ENCODE data around the gene SLC22A23.

Gene SLC22A23

DNA sequence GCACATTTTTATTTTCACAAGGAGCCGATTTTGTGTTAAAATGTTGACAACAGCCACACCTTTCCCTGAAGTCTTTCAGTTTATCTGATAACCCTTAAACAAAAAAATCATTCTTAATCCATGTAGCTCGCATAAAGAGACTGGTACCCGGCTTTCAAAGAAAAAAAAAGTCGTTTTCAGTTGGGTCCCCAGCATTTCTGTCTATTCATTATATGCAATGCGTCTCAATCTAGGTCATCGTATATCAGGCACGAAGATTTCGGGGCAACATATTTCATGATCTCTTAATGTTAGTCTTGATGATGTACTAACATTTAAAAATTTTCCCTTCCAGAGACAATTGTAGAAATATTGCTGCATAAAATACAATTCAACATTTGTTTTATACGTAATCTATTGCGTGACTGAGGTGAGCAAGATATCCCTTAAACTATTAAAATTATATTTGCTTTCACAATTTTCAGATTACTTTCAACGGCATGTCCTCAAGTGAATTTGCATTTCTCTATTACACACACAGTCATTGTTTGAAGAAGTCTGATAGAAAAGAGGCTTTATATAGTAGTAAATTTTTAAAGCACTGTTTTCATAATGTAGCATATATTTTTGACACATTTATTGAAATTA lies 226.5 kb downstream of the SLC22A23 start:
- no peak overlapping the region for H3K4ac ChIP-seq (ENCODE audit: low read depth in 1 of 2, low read length in 2 of 2)
- H3K18ac ChIP-seq (ENCODE audit: low read depth in 1 of 2, low read length in 2 of 2): no peak overlapping the region
- no peak overlapping the region for H4K91ac ChIP-seq (ENCODE audit: low read length)
- no peak overlapping the region for H2AK5ac ChIP-seq (ENCODE audit: low read length, severe bottlenecking)
- WGBS: 17% methylated on average over 4 of the region's 11 CpGs
- no peak overlapping the region for H2BK120ac ChIP-seq (ENCODE audit: low read depth, low read length)
- no peak overlapping the region for H4K8ac ChIP-seq (ENCODE audit: low read length)
- peaks cover 46 to 88% of the 10 kb centered on the region in 2 experiments for H3K27me3 ChIP-seq (ENCODE audit: control insufficient read depth in 1 of 2, insufficient read depth in 1 of 2, low read length in 2 of 2)
- DNase-seq: no peak
- H3K4me1 ChIP-seq (ENCODE audit: control insufficient read depth, insufficient read depth, low read depth, low read length): peaks cover 34% of the 10 kb centered on the region
- peak overlapping the region in 1 of 2 experiments; percentile 77 for H3K4me3 ChIP-seq (ENCODE audit: insufficient read depth in 1 of 2, low read depth in 1 of 2, low read length in 2 of 2)
- H2AFZ ChIP-seq (ENCODE audit: low read depth, low read length): no peak overlapping the region
- no peaks in the 10 kb centered on the region for H3K9me3 ChIP-seq (ENCODE audit: control insufficient read depth, low read length)
- H3K23ac ChIP-seq (ENCODE audit: low read length in 2 of 2): no peak overlapping the region
- H3K27ac ChIP-seq (ENCODE audit: low read length, poor library complexity, severe bottlenecking): no peak overlapping the region
- no peak overlapping the region for H2BK5ac ChIP-seq (ENCODE audit: low read depth, low read length, poor library complexity, severe bottlenecking)
- H3K9ac ChIP-seq (ENCODE audit: low read length): no peak overlapping the region
- H3K79me1 ChIP-seq (replicated peaks; ENCODE audit: low read length, poor library complexity, severe bottlenecking): peaks cover 6% of the 10 kb centered on the region
- no peak overlapping the region for H3K4me2 ChIP-seq (ENCODE audit: low read length, poor library complexity, severe bottlenecking)
- H2BK15ac ChIP-seq (ENCODE audit: low read depth, poor library complexity, severe bottlenecking): no peak overlapping the region
- no peak overlapping the region for H3K14ac ChIP-seq (ENCODE audit: low read length in 2 of 2)
- no peak overlapping the region for H2BK12ac ChIP-seq (ENCODE audit: low read length in 2 of 2)
- no peaks in the 10 kb centered on the region for H3K36me3 ChIP-seq (ENCODE audit: control insufficient read depth in 1 of 2, insufficient read depth in 2 of 2, low read depth in 1 of 2, low read length in 2 of 2)

DNA sequence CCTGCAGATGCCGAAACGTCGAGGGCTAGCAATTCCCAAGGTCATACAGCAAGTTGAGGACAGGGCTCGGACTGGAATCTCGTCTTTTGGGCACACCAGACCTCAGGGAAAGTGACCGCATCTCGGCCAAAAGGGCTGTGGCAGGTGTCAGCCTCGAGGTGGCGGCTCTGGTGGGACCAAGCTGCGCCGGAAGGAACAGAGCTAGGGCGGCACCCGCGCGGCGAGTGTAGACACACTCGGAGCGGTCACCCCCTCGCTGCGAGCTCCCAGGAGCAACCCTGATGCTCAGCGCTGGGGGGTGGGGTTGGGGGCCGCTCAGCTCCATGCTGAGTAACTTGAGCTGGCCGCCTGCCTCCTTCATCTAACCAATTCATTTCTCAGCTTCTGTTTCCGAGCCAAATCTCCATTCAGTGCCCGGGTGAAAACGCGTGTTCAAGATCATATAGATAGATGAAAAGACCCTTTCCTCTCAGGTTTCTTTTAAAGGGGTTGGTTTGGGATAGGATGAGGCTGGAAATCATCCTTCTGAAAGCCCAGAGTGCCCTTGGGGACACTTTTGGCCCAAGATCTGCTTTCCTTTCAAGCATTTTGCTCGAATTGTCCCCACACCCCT lies 227.2 kb downstream of the SLC22A23 start:
- Histone ChIP-seq H3K4me2 (ENCODE audit: low read length, poor library complexity, severe bottlenecking) (peak overlapping the region; percentile 48), H2BK15ac (ENCODE audit: low read depth, poor library complexity, severe bottlenecking) (no peak overlapping the region), H2AK5ac (ENCODE audit: low read length, severe bottlenecking) (no peak overlapping the region), H3K36me3 (ENCODE audit: control insufficient read depth in 1 of 2, insufficient read depth in 2 of 2, low read depth in 1 of 2, low read length in 2 of 2) (no peaks in the 10 kb centered on the region), H4K91ac (ENCODE audit: low read length) (no peak overlapping the region), H3K27me3 (ENCODE audit: control insufficient read depth in 1 of 2, insufficient read depth in 1 of 2, low read length in 2 of 2) (peaks cover 46 to 86% of the 10 kb centered on the region in 2 experiments), H2BK12ac (ENCODE audit: low read length in 2 of 2) (no peak overlapping the region), H3K9ac (ENCODE audit: low read length) (no peak overlapping the region), H2BK120ac (ENCODE audit: low read depth, low read length) (no peak overlapping the region), H3K27ac (ENCODE audit: low read length, poor library complexity, severe bottlenecking) (no peak overlapping the region), H2AFZ (ENCODE audit: low read depth, low read length) (no peak overlapping the region), H3K14ac (ENCODE audit: low read length in 2 of 2) (no peak overlapping the region), H3K23ac (ENCODE audit: low read length in 2 of 2) (no peak overlapping the region), H3K4me1 (ENCODE audit: control insufficient read depth, insufficient read depth, low read depth, low read length) (peaks cover 34% of the 10 kb centered on the region), H4K8ac (ENCODE audit: low read length) (no peak overlapping the region), H3K4ac (ENCODE audit: low read depth in 1 of 2, low read length in 2 of 2) (no peak overlapping the region), H2BK5ac (ENCODE audit: low read depth, low read length, poor library complexity, severe bottlenecking) (no peak overlapping the region), H3K18ac (ENCODE audit: low read depth in 1 of 2, low read length in 2 of 2) (no peak overlapping the region), H3K9me3 (ENCODE audit: control insufficient read depth, low read length) (no peaks in the 10 kb centered on the region), H3K79me1 (replicated peaks; ENCODE audit: low read length, poor library complexity, severe bottlenecking) (peaks cover 6% of the 10 kb centered on the region), H3K4me3 (ENCODE audit: insufficient read depth in 1 of 2, low read depth in 1 of 2, low read length in 2 of 2) (peak overlapping the region in 1 of 2 experiments; percentile 24)
- no peak for DNase-seq
- WGBS: 4% methylated on average over 28 of the region's 28 CpGs

DNA sequence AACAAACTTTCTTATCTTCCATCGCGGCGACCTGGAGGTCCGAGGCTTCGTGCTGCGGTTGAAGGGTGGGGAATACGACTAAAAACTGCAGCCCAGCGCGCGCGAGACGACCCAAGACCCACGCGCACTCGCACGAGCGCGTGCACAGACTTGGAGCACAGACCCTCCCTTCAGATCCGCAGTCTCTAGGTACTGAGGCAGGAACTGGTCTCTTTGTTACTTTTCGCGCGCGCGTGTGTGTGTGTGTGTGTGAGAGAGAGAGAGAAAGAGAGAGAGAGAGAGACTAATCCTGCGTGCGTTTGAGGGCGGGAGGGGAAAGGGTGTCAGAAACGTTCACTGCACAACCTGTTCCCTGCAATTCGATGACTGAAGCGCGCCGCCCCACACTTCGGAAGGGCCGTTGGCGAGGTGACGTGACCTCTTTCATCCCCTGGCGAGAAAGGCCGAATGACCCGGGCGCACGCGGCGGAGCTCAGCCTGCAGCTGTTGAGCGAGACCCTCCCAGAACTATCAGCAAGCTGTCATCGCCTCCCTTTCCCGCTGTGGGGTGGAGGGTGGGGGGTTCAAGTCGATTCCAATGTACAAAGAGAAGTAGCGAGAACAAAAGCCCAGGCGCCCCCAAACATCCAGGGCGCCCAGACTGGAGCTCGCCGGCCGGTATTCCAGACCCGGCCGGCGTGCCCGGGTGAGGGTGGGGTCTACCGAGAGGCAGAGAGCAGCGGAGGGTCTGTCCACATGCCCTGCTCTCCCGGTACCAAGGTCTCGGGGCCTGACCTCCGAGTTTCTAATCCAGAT lies 227.9 kb downstream of the SLC22A23 start:
- peak overlapping the region in 1 of 2 experiments; percentile 20 for H3K23ac ChIP-seq (ENCODE audit: low read length in 2 of 2)
- H2AFZ ChIP-seq (ENCODE audit: low read depth, low read length): no peak overlapping the region
- H2BK120ac ChIP-seq (ENCODE audit: low read depth, low read length): no peak overlapping the region
- no peak overlapping the region for H2BK5ac ChIP-seq (ENCODE audit: low read depth, low read length, poor library complexity, severe bottlenecking)
- H3K4me2 ChIP-seq (ENCODE audit: low read length, poor library complexity, severe bottlenecking): peak overlapping the region; percentile 72
- H3K9me3 ChIP-seq (ENCODE audit: control insufficient read depth, low read length): no peaks in the 10 kb centered on the region
- H2BK15ac ChIP-seq (ENCODE audit: low read depth, poor library complexity, severe bottlenecking): no peak overlapping the region
- H2BK12ac ChIP-seq (ENCODE audit: low read length in 2 of 2): no peak overlapping the region
- H3K9ac ChIP-seq (ENCODE audit: low read length): no peak overlapping the region
- H4K8ac ChIP-seq (ENCODE audit: low read length): no peak overlapping the region
- peak overlapping the region; percentile 23 to 53 for H3K4me3 ChIP-seq (ENCODE audit: insufficient read depth in 1 of 2, low read depth in 1 of 2, low read length in 2 of 2)
- H3K4me1 ChIP-seq (ENCODE audit: control insufficient read depth, insufficient read depth, low read depth, low read length): peaks cover 34% of the 10 kb centered on the region
- H3K14ac ChIP-seq (ENCODE audit: low read length in 2 of 2): no peak overlapping the region
- no peak overlapping the region for H4K91ac ChIP-seq (ENCODE audit: low read length)
- H3K79me1 ChIP-seq (replicated peaks; ENCODE audit: low read length, poor library complexity, severe bottlenecking): peaks cover 6% of the 10 kb centered on the region
- H3K18ac ChIP-seq (ENCODE audit: low read depth in 1 of 2, low read length in 2 of 2): peak overlapping the region in 1 of 2 experiments; percentile 14
- 1% methylated on average over 54 of the region's 62 CpGs for WGBS
- no peak overlapping the region for H3K4ac ChIP-seq (ENCODE audit: low read depth in 1 of 2, low read length in 2 of 2)
- H3K27me3 ChIP-seq (ENCODE audit: control insufficient read depth in 1 of 2, insufficient read depth in 1 of 2, low read length in 2 of 2): peaks cover 46 to 85% of the 10 kb centered on the region in 2 experiments
- H3K27ac ChIP-seq (ENCODE audit: low read length, poor library complexity, severe bottlenecking): no peak overlapping the region
- no peaks in the 10 kb centered on the region for H3K36me3 ChIP-seq (ENCODE audit: control insufficient read depth in 1 of 2, insufficient read depth in 2 of 2, low read depth in 1 of 2, low read length in 2 of 2)
- H2AK5ac ChIP-seq (ENCODE audit: low read length, severe bottlenecking): no peak overlapping the region
- DNase-seq: peak; percentile 48

Measured in mesenchymal stem cell (in vitro differentiated cells and primary cell).